GM21381 (cell line): ENCODE data around the gene SRGAP1.
A peak's percentile ranks its signal among the peaks of the same experiment; 100 is the strongest.

Source experiments
- ATAC-seq: cut with Tn5 transposase; IDR thresholded peaks from one replicate; pipeline ENCODE4 v1.9.1; 2021; ENCODE audit warnings: mild to moderate bottlenecking, moderate library complexity; ENCODE audit not compliant: unreplicated experiment

Gene SRGAP1

GRCh38 chr12:63900922-63901793 is 56.7 kb downstream of the SRGAP1 start:
- no peak for ATAC-seq

- no peak for ATAC-seq
These were observed 60.2 kb downstream of the SRGAP1 start for GRCh38 chr12:63904653-63905052.

DNA sequence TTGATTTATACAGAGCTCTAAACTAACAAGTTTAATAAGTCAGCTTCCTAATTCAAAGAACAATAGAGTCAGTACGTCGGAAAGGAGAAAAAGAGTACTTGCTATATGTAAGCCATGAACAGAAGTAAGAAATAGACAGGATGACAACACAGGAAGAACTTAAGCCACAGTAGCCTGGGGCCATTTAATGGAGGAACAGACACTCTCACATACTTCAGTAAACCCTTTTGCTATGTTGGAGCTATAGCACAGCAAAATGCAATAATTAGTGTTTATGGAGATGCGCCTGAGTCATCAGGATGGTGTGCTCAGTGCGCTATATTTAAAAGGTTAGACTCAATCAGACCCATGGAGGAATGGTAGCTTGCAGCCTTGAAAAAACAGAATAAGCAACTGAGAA is 61.0 kb downstream of the SRGAP1 start:
- no peak for ATAC-seq

DNA sequence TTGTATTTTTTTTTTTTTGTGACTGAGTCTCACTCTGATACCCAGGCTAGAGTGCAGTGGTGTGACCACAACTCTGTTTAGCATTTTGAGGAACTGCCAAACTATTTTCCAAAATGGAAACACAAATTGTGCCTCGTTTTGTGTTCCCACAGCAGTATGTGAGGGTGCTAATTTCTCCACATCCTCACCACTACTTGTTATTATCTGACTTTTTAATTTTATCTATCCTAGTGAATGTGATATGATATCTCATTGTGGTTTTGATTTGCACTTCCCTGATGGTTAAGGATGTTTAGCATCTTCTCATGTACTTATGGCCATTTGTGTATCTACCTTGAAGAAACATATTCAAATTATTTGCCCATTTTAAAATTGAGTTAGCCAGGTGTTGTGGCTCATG is 62.4 kb downstream of the SRGAP1 start:
- no peak for ATAC-seq

DNA sequence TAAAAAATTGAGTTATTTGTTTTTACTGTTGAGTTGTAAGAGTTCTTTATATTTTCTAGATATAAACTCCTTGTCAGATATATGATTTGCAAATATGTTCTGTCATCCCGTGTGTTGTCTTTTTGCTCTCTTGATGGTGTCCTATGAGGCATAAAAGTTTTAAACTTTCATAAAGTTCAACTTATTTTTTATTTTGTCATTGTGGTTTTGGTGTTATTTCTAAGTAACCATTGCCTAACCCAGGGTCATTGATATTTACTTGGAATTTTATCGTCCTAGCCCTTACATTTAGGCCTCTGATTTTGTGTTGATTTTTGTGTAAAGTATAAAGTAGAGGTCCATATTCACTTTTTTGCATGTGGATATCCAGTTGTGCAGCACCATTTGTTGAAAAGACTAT is 63.1 kb downstream of the SRGAP1 start:
- no peak for ATAC-seq

DNA sequence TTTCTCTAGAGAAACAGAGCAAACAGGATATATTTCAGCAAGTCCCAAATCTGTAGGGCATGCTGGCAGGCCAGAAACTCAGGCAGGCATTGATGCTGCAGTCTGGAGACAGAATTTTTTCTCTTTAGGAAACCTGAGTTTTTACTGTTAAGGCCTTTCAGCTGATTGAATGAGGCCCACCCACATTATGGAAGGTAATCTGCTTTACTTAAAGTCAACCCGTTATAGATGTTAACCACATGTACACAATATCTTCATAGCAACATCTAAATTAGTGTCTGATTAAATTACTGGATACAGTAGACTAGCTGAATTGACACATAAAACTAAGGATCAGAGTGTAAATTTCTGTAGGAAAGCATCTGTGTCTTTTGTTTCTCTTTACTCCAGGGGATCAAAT is 65.2 kb downstream of the SRGAP1 start:
- ATAC-seq = no peak

DNA sequence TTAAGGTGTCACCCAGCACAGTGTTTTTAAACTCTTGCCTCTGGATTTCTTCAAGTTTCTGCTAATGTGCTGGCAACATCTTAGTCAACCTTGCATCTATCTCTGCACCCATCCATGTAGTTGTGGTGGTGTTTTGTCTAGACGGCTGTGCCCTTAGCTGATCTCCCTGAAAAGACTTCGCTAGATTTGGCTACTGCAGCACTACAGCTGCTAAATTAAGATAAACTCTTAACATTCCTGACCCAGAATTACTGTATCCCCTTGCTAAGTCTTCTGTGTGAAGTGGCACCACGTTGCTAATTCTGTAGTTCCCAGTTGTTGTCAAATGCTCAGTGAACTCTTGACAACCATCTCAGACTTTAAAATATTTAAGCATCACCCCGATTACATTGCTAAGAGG is 66.8 kb downstream of the SRGAP1 start:
- ATAC-seq = no peak

DNA sequence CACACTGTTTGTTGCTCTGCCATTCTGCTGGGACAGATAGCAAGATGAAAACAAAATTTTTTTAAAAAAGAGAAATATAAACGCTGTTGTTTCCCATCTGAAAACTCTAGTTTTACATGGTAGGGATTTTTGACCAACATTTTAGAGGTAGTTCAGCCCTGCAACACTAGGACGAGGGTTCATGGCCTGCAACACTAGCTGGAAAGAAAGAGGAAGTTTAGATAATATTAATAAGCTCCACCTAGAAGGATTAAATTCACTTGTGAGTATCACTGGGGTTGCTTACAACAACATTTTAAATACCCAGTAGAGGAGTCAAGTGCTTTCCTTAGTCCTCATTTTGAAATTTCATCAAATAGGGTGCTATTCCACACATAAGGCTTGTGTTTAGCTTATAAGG is 68.2 kb downstream of the SRGAP1 start:
- ATAC-seq = no peak

DNA sequence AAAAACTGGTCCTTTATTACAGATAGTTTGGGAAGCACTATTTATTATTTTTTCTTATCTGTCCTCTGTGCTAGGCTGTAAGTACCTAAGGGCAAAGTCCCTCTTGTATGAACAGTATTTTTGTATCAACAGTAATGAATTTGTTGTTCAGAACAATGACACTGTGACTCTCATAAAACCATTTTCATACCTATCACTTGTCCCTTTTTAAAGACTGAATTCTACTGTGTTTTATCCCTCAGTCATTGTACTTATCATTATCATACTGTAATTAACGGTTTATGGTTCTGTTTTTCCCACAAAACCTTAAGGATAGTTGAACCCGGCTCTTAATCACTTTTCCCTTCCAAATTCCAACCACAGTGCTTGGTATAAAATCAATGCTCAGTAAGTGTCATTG is 69.4 kb downstream of the SRGAP1 start:
- ATAC-seq = no peak

DNA sequence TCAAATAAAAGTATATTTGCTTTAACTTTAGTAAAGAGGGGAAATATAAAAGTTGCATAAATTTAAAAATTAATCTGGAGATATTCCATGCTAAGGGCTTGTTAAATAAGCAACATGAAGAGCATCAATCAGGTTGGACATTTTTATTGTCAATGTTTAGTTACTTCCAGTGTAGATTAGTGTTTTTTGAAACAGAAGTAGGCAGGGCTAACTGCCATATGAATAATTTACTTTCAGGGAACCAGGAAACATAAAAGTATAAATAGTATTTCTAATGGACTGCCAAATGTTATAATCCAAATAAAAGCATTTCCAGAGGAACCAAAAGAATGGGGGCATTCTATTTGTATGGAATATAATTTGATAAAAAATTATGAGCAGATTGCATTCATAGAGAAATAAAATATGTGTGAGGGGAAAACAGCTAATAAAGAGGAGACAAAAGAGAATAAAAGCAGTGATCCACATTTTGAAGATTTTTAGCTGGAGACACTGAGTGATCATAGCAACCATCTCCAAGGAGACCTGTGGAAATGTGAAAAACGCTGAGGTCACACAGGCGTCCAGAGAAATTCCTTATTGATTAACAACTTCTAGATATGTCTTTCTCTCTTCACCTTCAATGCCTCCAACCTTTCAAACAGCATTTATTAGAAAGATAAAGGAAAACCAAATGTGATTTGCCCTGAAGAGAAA is 70.8 kb downstream of the SRGAP1 start:
- no peak for ATAC-seq

- ATAC-seq = no peak
These were observed 72.3 kb downstream of the SRGAP1 start for GRCh38 chr12:63916561-63917476.

DNA sequence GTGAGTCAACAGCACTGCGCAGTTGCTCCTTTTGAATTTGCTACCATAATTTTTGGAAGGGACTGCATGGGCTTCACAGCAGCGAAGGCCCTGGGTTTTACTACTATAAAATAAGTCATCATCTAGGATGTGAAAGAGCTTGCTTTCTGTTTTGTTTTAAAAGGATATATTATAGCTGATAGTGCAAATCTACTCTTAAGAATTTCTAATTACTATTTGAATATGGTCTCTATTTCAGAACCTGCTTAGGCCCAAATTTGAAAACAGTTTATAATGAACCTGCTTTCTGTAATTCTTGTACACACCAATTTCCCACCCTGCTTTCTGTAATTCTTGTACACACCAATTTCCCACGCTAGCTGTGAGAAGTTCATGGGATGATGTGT is 73.0 kb downstream of the SRGAP1 start:
- ATAC-seq = no peak

- peak; percentile 77 for ATAC-seq
These were observed 73.6 kb downstream of the SRGAP1 start for GRCh38 chr12:63917864-63918799.

GRCh38 chr12:63918800-63919300 is 74.3 kb downstream of the SRGAP1 start:
- no peak for ATAC-seq

GRCh38 chr12:63919756-63920155 is 75.3 kb downstream of the SRGAP1 start:
- no peak for ATAC-seq

GRCh38 chr12:63921157-63921556 is 76.7 kb downstream of the SRGAP1 start:
- ATAC-seq = no peak

- ATAC-seq = no peak
These were observed 78.0 kb downstream of the SRGAP1 start for GRCh38 chr12:63922474-63922873.

- no peak for ATAC-seq
These were observed 80.3 kb downstream of the SRGAP1 start for GRCh38 chr12:63924781-63925180.

GRCh38 chr12:63927511-63927910 is 83.0 kb downstream of the SRGAP1 start:
- no peak for ATAC-seq

- peak; percentile 74 for ATAC-seq
These were observed 83.8 kb downstream of the SRGAP1 start for GRCh38 chr12:63928305-63928704.
